LNCAP (cell line): ENCODE results near the gene COA5.

Experiments used
- TF ChIP-seq, protein P1 (sequence below): fragments of 450-650 bp; IDR thresholded peaks from 2 replicates; pipeline ENCODE4 v1.5.1; 2017; ENCODE audit warnings: mild to moderate bottlenecking

Gene COA5

DNA sequence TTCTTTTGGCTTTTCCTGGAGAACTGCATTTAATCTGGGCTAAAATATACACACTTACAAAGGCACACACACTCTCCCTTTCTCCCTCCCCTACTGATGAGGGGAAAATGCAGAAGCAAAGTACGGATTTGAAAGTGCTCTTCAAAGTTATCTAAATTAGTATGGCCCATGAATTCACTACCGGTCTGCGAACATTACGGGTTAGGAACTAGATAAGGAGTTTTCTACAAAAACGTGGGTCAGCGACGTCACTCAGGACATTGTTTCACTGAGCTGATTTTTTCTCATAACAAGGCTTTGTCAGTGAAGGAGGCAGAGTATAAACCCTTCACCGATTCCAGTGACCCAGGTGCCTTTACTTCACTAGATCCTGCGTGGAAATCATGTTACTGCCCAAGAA, 47.3 kb downstream of the COA5 start:
- TF ChIP-seq, protein P1, sequence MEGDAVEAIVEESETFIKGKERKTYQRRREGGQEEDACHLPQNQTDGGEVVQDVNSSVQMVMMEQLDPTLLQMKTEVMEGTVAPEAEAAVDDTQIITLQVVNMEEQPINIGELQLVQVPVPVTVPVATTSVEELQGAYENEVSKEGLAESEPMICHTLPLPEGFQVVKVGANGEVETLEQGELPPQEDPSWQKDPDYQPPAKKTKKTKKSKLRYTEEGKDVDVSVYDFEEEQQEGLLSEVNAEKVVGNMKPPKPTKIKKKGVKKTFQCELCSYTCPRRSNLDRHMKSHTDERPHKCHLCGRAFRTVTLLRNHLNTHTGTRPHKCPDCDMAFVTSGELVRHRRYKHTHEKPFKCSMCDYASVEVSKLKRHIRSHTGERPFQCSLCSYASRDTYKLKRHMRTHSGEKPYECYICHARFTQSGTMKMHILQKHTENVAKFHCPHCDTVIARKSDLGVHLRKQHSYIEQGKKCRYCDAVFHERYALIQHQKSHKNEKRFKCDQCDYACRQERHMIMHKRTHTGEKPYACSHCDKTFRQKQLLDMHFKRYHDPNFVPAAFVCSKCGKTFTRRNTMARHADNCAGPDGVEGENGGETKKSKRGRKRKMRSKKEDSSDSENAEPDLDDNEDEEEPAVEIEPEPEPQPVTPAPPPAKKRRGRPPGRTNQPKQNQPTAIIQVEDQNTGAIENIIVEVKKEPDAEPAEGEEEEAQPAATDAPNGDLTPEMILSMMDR, result no peak

DNA sequence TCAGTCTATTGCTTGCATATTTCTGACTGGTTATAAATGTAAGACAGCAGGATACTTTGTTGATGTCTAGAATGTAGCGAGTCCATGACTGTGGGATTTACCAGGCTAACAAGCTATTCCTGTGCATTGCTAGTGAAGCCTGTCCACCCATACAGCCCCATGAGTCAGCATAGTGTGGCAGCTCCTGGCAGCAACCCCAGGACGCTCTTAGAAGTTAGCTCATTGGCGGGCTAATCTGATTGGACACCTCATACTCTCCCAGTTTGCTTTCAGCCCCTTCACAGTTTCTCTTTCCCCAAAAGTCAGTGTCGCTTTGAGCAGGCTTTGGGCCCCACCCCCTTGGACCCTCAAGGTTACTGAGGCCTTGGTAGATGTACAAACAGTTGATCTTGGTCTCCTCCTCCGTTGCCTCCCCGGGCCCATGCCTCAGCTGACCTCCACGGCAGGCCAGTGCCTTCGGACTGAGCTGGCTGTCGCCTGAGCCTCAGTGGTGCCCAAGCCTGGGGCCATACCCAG, 48.0 kb downstream of the COA5 start:
- TF ChIP-seq, protein P1, result no peak

DNA sequence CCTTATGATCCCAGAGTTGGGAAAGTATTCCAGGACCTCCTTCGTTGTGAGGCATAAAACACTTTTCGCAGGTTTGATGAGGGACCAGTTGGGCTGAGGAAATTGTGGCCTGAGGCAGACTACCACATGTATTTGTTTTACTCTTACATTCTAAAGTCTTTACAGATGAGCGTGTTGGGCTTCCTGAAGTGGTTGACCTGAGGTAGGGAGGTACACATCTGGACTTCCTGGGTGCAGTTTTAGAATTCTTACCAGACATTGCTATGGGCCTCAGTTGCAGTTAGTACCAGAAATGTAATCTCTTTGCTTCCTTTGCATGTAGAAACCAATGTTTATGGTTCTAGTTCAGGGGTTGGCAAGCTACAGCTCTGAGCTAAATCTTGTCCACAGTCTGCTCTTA, 48.7 kb downstream of the COA5 start:
- TF ChIP-seq, protein P1, result no peak

DNA sequence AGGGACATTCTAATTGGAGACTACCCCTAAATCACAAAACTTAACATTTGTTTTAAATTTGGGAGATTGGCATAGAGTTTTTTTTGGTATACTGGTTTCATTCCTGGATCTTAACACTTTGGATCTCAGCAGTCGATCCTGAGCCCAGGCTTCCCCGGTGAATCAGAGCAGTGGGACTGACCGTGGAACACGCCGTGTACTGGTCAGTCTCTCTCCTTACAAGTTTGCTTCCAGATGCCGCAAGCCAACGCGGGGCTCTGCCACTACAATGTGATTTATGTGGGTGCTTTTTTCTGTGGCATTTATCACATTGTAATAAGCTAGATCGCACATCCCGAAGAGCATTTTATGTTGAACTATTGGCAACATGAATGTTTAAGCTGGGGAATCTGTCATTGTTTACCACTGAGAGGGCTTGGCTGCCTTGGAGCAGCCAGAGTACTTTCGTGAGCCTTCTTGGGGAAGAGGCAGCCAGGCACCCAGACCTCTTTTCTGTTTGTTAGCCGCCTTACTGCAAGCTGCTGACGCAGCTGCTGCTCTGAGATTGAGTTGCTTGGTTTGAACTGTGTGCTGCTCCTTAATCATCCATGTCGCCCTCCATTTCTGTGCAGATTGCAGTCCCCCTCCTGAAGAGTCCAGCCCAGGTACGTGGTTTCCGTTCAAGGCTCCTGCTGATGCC, 49.3 kb downstream of the COA5 start:
- TF ChIP-seq, protein P1, result no peak

DNA sequence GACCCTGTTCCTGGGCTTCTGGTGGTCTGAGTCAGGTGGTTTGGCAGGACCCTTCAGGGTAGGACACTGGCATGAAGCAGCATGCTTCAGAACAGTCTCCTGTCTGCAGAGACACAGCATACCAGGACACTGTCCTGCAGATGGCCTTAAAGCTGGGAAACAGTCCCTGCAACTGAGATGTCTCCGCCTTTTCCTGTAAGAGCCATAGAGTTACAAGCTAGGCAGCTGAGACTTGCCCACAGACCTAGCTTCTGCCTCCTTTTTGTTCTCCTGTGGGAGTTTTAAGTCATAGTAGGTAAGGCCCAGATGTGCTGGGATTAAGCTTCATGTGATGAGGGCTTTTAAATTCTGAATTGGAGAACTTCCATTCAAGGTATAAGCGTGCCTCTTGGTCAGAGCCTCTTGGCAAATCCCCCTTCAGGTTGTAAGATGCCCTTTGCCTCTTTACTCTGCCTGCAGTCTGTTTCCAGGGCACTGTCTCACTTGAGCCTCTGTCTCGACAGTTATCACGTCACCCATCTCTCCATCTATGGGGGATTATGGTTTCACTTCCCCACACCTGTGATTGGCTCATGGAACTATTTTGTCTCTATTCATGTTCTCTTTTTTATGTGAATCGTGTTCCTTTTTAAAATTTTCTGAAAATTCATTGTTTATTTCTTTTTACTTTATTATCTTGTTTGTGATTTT, 51.8 kb downstream of the COA5 start:
- TF ChIP-seq, protein P1, result no peak

DNA sequence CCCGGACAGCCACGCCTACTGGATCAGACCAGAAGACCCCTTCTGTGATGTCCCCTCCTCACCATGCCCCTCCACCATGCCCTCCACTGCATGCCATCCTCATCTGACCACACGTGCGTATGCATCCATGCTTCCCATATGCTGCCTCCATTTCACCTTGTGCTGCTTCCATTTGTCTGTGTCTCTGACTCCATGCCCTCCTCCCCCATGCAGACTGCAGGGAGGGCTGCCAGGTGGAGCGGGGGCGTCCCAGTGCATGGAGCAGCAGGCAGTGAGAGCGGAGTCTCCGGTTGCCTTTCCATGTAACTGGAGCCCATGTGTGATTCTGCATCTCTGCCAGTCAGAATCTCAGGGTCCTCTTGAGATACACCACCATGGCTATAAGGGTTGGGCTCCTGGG, 52.6 kb downstream of the COA5 start:
- TF ChIP-seq, protein P1, result no peak

DNA sequence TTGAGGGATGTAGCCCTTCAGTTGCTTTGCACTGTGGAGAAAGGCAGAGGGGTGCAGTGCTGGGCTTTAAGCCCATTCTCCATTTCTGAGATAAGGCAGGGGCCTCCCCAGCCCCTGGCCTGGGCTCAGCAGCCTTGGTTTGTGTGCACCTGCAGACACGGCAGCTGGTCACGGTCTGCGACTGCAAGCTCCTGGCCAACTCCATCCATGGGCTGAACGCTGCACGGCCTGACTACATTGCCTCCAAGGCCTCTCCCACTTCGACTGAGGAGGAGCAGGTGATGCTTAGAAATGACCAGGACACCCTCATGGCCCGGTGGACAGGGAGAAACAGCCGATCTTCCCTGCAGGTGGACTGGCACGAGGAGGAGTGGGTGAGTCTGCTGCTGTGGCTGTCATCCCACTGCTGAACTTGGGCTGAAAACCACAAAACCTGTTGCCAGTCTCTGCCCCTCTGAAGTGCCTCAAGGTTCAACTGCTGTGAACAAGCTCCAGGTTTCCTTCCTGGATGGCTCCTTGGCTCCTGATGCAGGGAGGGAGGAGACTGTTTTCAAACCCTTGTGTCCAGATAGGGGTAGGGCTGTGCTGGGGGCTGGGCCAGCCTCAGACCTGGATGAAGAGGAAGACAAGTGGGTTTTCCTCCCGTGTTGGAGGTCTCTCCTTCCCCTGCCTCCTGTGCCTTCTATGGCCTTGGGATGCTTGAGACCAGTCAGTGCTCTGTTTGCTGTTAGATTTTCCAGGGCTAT, 54.0 kb downstream of the COA5 start:
- TF ChIP-seq, protein P1, result no peak
